G401 (cell line): Measurements from ENCODE around the gene DRC3. TPM values are rescaled to one million over a fixed set of nuclear protein-coding genes. Genes with fewer than 3 reads are reported as not detected.

Experiments
- total RNA-seq: library from RNA; depleted of rRNA; stranded (reverse); fragments of >200 nt; shearing (Covaris generic); gene quantifications from 2 replicates; pipeline ENCODE4 v1.2.3, GENCODE V29; 2014; rRNA removed

The DRC3 gene
- total RNA-seq, 1 experiment from 2014 or later, result 0.31 TPM

Other genes with a start within 250 kb of the DRC3 start
- gene SREBF1, start 135.9 kb upstream of the DRC3 start, total RNA-seq, result 116 and 155 TPM in 2 replicates
- 57.1 and 77.1 TPM in 2 replicates for gene TOM1L2, start 462 bp upstream of the DRC3 start, total RNA-seq
- 78.5 and 84.5 TPM in 2 replicates for gene ATPAF2, start 66.3 kb downstream of the DRC3 start, total RNA-seq
- gene GID4, start 66.5 kb downstream of the DRC3 start, total RNA-seq, result 6.7 and 10.8 TPM in 2 replicates
- 33.2 and 41.0 TPM in 2 replicates for gene DRG2, start 115.1 kb downstream of the DRC3 start, total RNA-seq
- not detected in 2 replicates for gene MYO15A, start 135.9 kb downstream of the DRC3 start, total RNA-seq
- gene ALKBH5, start 211.0 kb downstream of the DRC3 start, total RNA-seq, result 85.0 and 116 TPM in 2 replicates